Mesenchymal stem cell (in vitro differentiated cells and primary cell): ENCODE data around the gene FRMD4B.

Source experiments
- DNase-seq: peaks from one replicate; pipeline ENCODE4 v3.0.0-alpha.2; 2013
- H2AFZ ChIP-seq: one replicate; pipeline ENCODE4 v1.6.1; 2013; ENCODE audit warnings: low read depth, mild to moderate bottlenecking, control low read depth, inconsistent platforms, low read length, moderate library complexity
- H2AK5ac ChIP-seq: 2 replicates; pipeline ENCODE4 v1.6.1; 2013; ENCODE audit warnings: low read length, moderate library complexity, mild to moderate bottlenecking, inconsistent platforms; ENCODE audit not compliant: severe bottlenecking
- H2BK120ac ChIP-seq: one replicate; pipeline ENCODE4 v1.6.1; 2013; ENCODE audit warnings: low read depth, mild to moderate bottlenecking, inconsistent platforms, low read length, moderate library complexity
- H2BK12ac ChIP-seq, 2 experiments: one replicate each; pipeline ENCODE4 v1.6.1; 2013; ENCODE audit warnings: inconsistent platforms in 2 of 2, low read length in 2 of 2, mild to moderate bottlenecking in 2 of 2, moderate library complexity in 2 of 2, control low read depth in 1 of 2
- H2BK15ac ChIP-seq: one replicate; pipeline ENCODE4 v1.6.1; 2013; ENCODE audit warnings: mild to moderate bottlenecking, low read depth, inconsistent platforms; ENCODE audit not compliant: poor library complexity, severe bottlenecking
- H2BK5ac ChIP-seq: 2 replicates; pipeline ENCODE4 v1.6.1; 2013; ENCODE audit warnings: low read depth, mild to moderate bottlenecking, low read length, control low read depth, inconsistent platforms; ENCODE audit not compliant: poor library complexity, severe bottlenecking
- H3K14ac ChIP-seq, 2 experiments: one replicate each; pipeline ENCODE4 v1.6.1; 2013; ENCODE audit warnings: inconsistent platforms in 2 of 2, low read length in 2 of 2, control low read depth in 1 of 2, mild to moderate bottlenecking in 1 of 2, moderate library complexity in 1 of 2
- H3K18ac ChIP-seq, 2 experiments: one replicate each; pipeline ENCODE4 v1.6.1; 2013; ENCODE audit warnings: inconsistent platforms in 2 of 2, low read length in 2 of 2, control low read depth in 1 of 2, low read depth in 1 of 2, mild to moderate bottlenecking in 1 of 2
- H3K23ac ChIP-seq, 2 experiments: one replicate each; pipeline ENCODE4 v1.6.1; 2013; ENCODE audit warnings: inconsistent platforms in 2 of 2, low read length in 2 of 2, mild to moderate bottlenecking in 2 of 2, moderate library complexity in 2 of 2, control low read depth in 1 of 2
- H3K27ac ChIP-seq: 2 replicates; pipeline ENCODE4 v1.5.1; 2013; ENCODE audit warnings: mild to moderate bottlenecking, moderate library complexity, low read length, control low read depth, inconsistent platforms; ENCODE audit not compliant: poor library complexity, severe bottlenecking
- H3K27me3 ChIP-seq, 2 experiments: 2 replicates each; pipeline versions ENCODE4 v1.6.1 to v1.7.0; 2013; ENCODE audit warnings: low read length in 2 of 2, mild to moderate bottlenecking in 2 of 2, moderate library complexity in 2 of 2, control low read depth in 1 of 2, inconsistent platforms in 1 of 2; ENCODE audit not compliant: control insufficient read depth in 1 of 2, insufficient read depth in 1 of 2
- H3K36me3 ChIP-seq, 2 experiments: 2 replicates each; pipeline versions ENCODE4 v1.6.1 to v1.7.0; 2013; ENCODE audit warnings: low read length in 2 of 2, control low read depth in 1 of 2, inconsistent platforms in 1 of 2, low read depth in 1 of 2, mild to moderate bottlenecking in 1 of 2; ENCODE audit not compliant: insufficient read depth in 2 of 2, control insufficient read depth in 1 of 2
- H3K4ac ChIP-seq, 2 experiments: one replicate each; pipeline ENCODE4 v1.6.1; 2013; ENCODE audit warnings: inconsistent platforms in 2 of 2, low read length in 2 of 2, mild to moderate bottlenecking in 2 of 2, moderate library complexity in 2 of 2, control low read depth in 1 of 2, low read depth in 1 of 2
- H3K4me1 ChIP-seq: 2 replicates; pipeline ENCODE4 v1.6.1; 2013; ENCODE audit warnings: low read depth, low read length, control low read depth; ENCODE audit not compliant: control insufficient read depth, insufficient read depth
- H3K4me2 ChIP-seq: 2 replicates; pipeline ENCODE4 v1.6.1; 2013; ENCODE audit warnings: low read length, mild to moderate bottlenecking, inconsistent platforms; ENCODE audit not compliant: poor library complexity, severe bottlenecking
- H3K4me3 ChIP-seq, 2 experiments: 2 replicates each; pipeline versions ENCODE4 v1.5.1 to v1.7.0; 2013; ENCODE audit warnings: low read length in 2 of 2, mild to moderate bottlenecking in 2 of 2, control low read depth in 1 of 2, low read depth in 1 of 2; ENCODE audit not compliant: insufficient read depth in 1 of 2
- H3K79me1 ChIP-seq: replicated peaks from 2 replicates; pipeline ENCODE4 v1.6.1; 2013; ENCODE audit warnings: mild to moderate bottlenecking, control low read depth, low read length, inconsistent platforms; ENCODE audit not compliant: poor library complexity, severe bottlenecking
- H3K9ac ChIP-seq: 2 replicates; pipeline ENCODE4 v1.7.0; 2013; ENCODE audit warnings: mild to moderate bottlenecking, low read length, moderate library complexity
- H3K9me3 ChIP-seq: 2 replicates; pipeline ENCODE4 v1.7.0; 2013; ENCODE audit warnings: mild to moderate bottlenecking, low read length; ENCODE audit not compliant: control insufficient read depth
- H4K8ac ChIP-seq: one replicate; pipeline ENCODE4 v1.6.1; 2013; ENCODE audit warnings: inconsistent platforms, mild to moderate bottlenecking, low read length, moderate library complexity
- H4K91ac ChIP-seq: one replicate; pipeline ENCODE4 v1.6.1; 2013; ENCODE audit warnings: mild to moderate bottlenecking, low read length, inconsistent platforms
- WGBS: methylation state at CpG from one replicate; pipeline ENCODE4 v1.1.7; 2013; ENCODE audit warnings: mixed read lengths; 5-methylcytosine and 5-hydroxymethylcytosine counted together

Gene FRMD4B

DNA sequence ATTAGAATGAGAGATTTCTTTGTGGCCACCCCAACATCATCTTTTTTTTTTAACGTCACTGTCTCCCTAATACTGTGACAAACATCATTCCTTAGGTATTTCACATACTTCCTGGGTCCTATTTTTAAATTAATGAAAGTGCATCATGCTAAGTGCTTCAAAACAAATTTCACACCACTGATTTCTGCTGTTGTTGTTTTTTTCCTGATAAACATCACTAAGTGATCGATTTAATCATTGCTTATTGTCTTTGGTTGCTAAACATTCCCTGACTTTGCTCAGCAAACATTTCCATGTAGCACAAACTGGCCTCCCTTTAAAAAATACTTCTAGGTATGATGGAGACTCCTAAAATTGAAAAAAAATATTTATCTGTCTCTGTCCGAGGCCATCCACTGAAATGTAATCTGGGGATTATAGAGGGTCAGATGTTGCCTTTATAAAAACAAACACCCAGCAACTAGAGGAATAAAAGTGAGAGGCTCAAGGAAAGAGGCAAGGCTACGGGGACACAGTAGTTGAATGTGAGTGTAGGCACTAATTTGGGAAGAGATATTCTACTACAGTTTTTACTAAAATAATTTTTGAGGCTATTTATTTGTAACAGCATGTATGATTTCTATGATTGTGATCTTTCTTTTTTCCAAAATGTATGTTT is 243.0 kb downstream of the FRMD4B start:
- H3K36me3 ChIP-seq, result no peaks in the 10 kb centered on the region
- WGBS, result no CpG with 5 or more reads among the region's 4 CpGs
- no peak overlapping the region for H2BK15ac ChIP-seq

GRCh38 chr3:69142090-69142489 is 243.8 kb downstream of the FRMD4B start:
- WGBS, result 38% methylated on average over 1 of the region's 3 CpGs
- Histone ChIP-seq H3K23ac (no peak overlapping the region), H3K14ac (no peak overlapping the region)

More for the DNA sequence above, 243.0 kb downstream of the FRMD4B start:
- no peaks in the 10 kb centered on the region for H3K79me1 ChIP-seq
- no peak overlapping the region for H3K4me3 ChIP-seq
- H3K4me1 ChIP-seq, result peaks cover 3% of the 10 kb centered on the region
- H3K9ac ChIP-seq, result no peak overlapping the region
- H2BK120ac ChIP-seq, result no peak overlapping the region
- H2AK5ac ChIP-seq, result no peak overlapping the region
- H3K14ac ChIP-seq, result no peak overlapping the region
- no peak for DNase-seq
- no peak overlapping the region for H2AFZ ChIP-seq
- H3K4ac ChIP-seq, result no peak overlapping the region
- H2BK5ac ChIP-seq, result no peak overlapping the region
- H2BK12ac ChIP-seq, result no peak overlapping the region
- no peak overlapping the region for H3K4me2 ChIP-seq
- no peak overlapping the region for H3K18ac ChIP-seq
- no peak overlapping the region for H3K23ac ChIP-seq
- H3K9me3 ChIP-seq, result no peaks in the 10 kb centered on the region
- no peak overlapping the region for H3K27ac ChIP-seq
- no peak overlapping the region for H4K91ac ChIP-seq
- H4K8ac ChIP-seq, result no peak overlapping the region
- H3K27me3 ChIP-seq, result peaks cover 10 to 23% of the 10 kb centered on the region in 2 experiments

GRCh38 chr3:69141313-69141712 is 244.6 kb downstream of the FRMD4B start:
- Histone ChIP-seq H3K9me3 (no peaks in the 10 kb centered on the region), H2BK12ac (no peak overlapping the region), H2BK5ac (no peak overlapping the region), H3K4ac (no peak overlapping the region), H3K18ac (no peak overlapping the region), H3K9ac (no peak overlapping the region), H2BK120ac (no peak overlapping the region), H3K27me3 (peaks cover 10 to 23% of the 10 kb centered on the region in 2 experiments), H3K4me3 (no peak overlapping the region), H2BK15ac (no peak overlapping the region), H3K36me3 (no peaks in the 10 kb centered on the region), H3K27ac (no peak overlapping the region), H3K4me2 (no peak overlapping the region), H3K23ac (no peak overlapping the region), H2AFZ (no peak overlapping the region), H2AK5ac (no peak overlapping the region), H3K79me1 (no peaks in the 10 kb centered on the region), H4K8ac (no peak overlapping the region), H4K91ac (no peak overlapping the region), H3K4me1 (peaks cover 3% of the 10 kb centered on the region), H3K14ac (no peak overlapping the region)
- no peak for DNase-seq

More at GRCh38 chr3:69142090-69142489, 243.8 kb downstream of the FRMD4B start:
- H2BK15ac ChIP-seq, result no peak overlapping the region
- H2BK120ac ChIP-seq, result no peak overlapping the region
- H3K4me3 ChIP-seq, result no peak overlapping the region
- H3K4me1 ChIP-seq, result peaks cover 3% of the 10 kb centered on the region
- H4K91ac ChIP-seq, result no peak overlapping the region
- no peaks in the 10 kb centered on the region for H3K9me3 ChIP-seq
- no peaks in the 10 kb centered on the region for H3K36me3 ChIP-seq
- H4K8ac ChIP-seq, result no peak overlapping the region
- H3K18ac ChIP-seq, result no peak overlapping the region
- H3K4me2 ChIP-seq, result no peak overlapping the region
- H3K27me3 ChIP-seq, result peaks cover 10 to 23% of the 10 kb centered on the region in 2 experiments
- no peak overlapping the region for H2AK5ac ChIP-seq
- no peak overlapping the region for H2BK12ac ChIP-seq
- no peak overlapping the region for H2AFZ ChIP-seq
- no peak overlapping the region for H3K9ac ChIP-seq
- DNase-seq, result peak; percentile 15
- no peak overlapping the region for H3K4ac ChIP-seq
- no peak overlapping the region for H3K27ac ChIP-seq
- H2BK5ac ChIP-seq, result no peak overlapping the region
- no peaks in the 10 kb centered on the region for H3K79me1 ChIP-seq

DNA sequence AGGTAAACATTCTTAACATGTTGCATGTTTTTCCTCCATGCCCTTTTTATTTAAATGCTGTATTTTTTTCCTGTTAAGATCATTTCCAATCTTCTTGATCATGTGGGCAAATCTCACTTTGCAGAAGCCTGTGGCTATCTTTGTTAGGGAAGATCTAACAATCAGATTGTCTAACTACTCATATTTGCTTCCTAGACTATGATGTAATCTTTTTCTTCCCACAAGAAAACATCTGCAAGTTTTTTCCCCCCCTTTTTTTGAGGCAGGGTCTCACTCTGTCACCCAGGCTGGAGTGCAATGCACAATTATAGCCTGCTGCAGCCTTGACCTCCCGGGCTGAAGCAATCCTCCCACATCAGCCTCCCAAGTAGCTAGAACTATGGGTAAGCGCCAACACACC is 248.5 kb downstream of the FRMD4B start:
- Histone ChIP-seq H3K4me1 (no peaks in the 10 kb centered on the region), H3K27me3 (peaks cover 10 to 23% of the 10 kb centered on the region in 2 experiments), H2BK15ac (no peak overlapping the region), H2BK120ac (no peak overlapping the region), H3K79me1 (no peaks in the 10 kb centered on the region), H3K4ac (no peak overlapping the region), H3K18ac (no peak overlapping the region), H3K4me3 (no peak overlapping the region), H3K4me2 (no peak overlapping the region), H4K8ac (no peak overlapping the region), H3K14ac (no peak overlapping the region), H3K9me3 (no peaks in the 10 kb centered on the region), H3K9ac (no peak overlapping the region), H3K23ac (no peak overlapping the region), H2BK12ac (no peak overlapping the region), H2AFZ (no peak overlapping the region), H2BK5ac (no peak overlapping the region), H3K36me3 (no peaks in the 10 kb centered on the region), H4K91ac (no peak overlapping the region), H3K27ac (no peak overlapping the region), H2AK5ac (no peak overlapping the region)
- 100% methylated on average over 1 of the region's 2 CpGs for WGBS
- no peak for DNase-seq
